ENCODE measurements around the gene SYNGR2. TPM values are rescaled to one million over a fixed set of nuclear protein-coding genes. Genes with fewer than 3 reads are reported as not detected.

SYNGR2 gene
- total RNA-seq, 1 experiment from 2014 or later = 148 TPM

DNA sequence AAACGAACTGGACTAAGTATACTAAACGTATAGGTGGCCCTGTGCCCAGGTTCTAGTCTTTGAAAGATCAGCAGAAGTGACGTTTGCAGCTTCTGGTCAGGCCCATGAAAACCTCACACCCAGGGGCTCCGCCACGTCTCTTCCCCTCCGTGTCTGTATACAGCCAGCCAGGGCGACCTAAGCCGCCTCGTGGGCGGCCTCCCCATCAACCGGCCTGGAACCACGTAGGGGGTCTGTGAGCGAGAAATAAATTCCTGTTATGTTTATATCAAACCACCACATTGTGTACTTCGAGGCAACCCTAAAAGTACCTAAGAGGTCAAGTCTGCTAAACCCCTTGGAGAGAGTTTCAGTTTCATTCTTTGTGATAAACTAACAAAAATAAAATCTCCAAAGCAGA, 11.7 kb downstream of the SYNGR2 start (continued):
- TF ChIP-seq, protein P1, sequence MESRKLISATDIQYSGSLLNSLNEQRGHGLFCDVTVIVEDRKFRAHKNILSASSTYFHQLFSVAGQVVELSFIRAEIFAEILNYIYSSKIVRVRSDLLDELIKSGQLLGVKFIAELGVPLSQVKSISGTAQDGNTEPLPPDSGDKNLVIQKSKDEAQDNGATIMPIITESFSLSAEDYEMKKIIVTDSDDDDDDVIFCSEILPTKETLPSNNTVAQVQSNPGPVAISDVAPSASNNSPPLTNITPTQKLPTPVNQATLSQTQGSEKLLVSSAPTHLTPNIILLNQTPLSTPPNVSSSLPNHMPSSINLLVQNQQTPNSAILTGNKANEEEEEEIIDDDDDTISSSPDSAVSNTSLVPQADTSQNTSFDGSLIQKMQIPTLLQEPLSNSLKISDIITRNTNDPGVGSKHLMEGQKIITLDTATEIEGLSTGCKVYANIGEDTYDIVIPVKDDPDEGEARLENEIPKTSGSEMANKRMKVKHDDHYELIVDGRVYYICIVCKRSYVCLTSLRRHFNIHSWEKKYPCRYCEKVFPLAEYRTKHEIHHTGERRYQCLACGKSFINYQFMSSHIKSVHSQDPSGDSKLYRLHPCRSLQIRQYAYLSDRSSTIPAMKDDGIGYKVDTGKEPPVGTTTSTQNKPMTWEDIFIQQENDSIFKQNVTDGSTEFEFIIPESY (IDR thresholded peaks at IDR 0.05; ENCODE audit: extremely low read depth, insufficient replicate concordance, low read length) = no peak

DNA sequence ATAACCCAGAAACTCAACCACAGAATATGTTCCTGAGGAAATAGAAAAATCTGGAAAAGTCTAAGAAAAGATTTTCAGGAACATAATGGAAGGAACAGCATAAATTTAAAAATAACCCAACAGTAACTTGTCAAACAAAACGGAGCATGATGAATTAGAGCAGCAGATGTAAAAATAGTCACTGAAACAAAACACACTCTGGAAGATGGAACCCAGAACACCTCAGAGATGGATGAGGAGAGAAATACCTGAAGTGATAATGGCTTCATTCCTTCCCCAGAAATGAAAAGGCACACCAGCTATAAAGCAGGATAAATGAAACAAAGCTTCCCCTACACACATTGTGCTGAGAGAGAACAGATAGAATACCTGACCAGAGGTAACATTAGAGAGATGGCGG, 12.1 kb downstream of the SYNGR2 start:
- intact Hi-C loops (cut with micrococcal nuclease) = no loop called here
- no peak overlapping the region for H3K9ac ChIP-seq (ENCODE audit: low read length)
- BruUV-seq (replicated peaks) = no TSS peak
- ChIA-PET POLR2A (no interaction called here), CTCF (no interaction called here), RAD21 (ENCODE audit: low non-redundant PET in 1 of 2, low total read pairs in 2 of 2, uncharacterized antibody in 2 of 2, unreplicated experiment in 2 of 2) (no interaction called here)
- H3K27me3 ChIP-seq (ENCODE audit: insufficient read depth, low read length) = no peaks in the 10 kb centered on the region
- H3K27ac ChIP-seq (ENCODE audit: low read depth, low read length) = no peak overlapping the region; the same call in 1 of the 2 replicates
- H3K9me3 ChIP-seq (ENCODE audit: control insufficient read depth in 1 of 2, insufficient read depth in 1 of 2, low read depth in 1 of 2, low read length in 2 of 2) = no peaks in the 10 kb centered on the region
- peaks cover 49 to 71% of the 10 kb centered on the region in 2 experiments for H3K36me3 ChIP-seq (ENCODE audit: control insufficient read depth in 1 of 2, insufficient read depth in 2 of 2, low read length in 2 of 2)
- H4K20me1 ChIP-seq (ENCODE audit: insufficient read depth) = no peaks in the 10 kb centered on the region
- no peak for DNase-seq (ENCODE audit: low read depth, low spot score)
- H3K4me2 ChIP-seq (ENCODE audit: low read length) = no peak overlapping the region
- ATAC-seq = no peak
- H3K9me2 ChIP-seq (ENCODE audit: insufficient read depth) = no peaks in the 10 kb centered on the region
- H3K4me1 ChIP-seq (ENCODE audit: control insufficient read depth in 1 of 2, insufficient read depth in 2 of 2, low read length in 2 of 2) = peaks cover 11 to 20% of the 10 kb centered on the region in 2 experiments; a peak in 3 of 4 replicates
- no peak for TF ChIP-seq CBX3 (IDR thresholded peaks at IDR 0.05; ENCODE audit: low read depth)
- TF ChIP-seq, protein P1 (IDR thresholded peaks at IDR 0.05; ENCODE audit: extremely low read depth, insufficient replicate concordance, low read length) = no peak
- TF ChIP-seq TCF7L2 (IDR thresholded peaks at IDR 0.05; ENCODE audit: borderline replicate concordance, extremely low read depth, insufficient read depth, insufficient read length) = no peak
- TF ChIP-seq CEBPB (IDR thresholded peaks at IDR 0.05; ENCODE audit: low read depth) = no peak
- TF ChIP-seq, protein P2, sequence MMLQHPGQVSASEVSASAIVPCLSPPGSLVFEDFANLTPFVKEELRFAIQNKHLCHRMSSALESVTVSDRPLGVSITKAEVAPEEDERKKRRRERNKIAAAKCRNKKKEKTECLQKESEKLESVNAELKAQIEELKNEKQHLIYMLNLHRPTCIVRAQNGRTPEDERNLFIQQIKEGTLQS (IDR thresholded peaks at IDR 0.05) = no peak
- TF ChIP-seq FOSL1 (IDR thresholded peaks at IDR 0.05; ENCODE audit: low read depth) = no peak
- no peak for TF ChIP-seq POLR2AphosphoS5 (IDR thresholded peaks at IDR 0.05; ENCODE audit: low read depth, low read length)
- TF ChIP-seq SIN3A (IDR thresholded peaks at IDR 0.05; ENCODE audit: low read depth) = no peak
- no peak for TF ChIP-seq POLR2A (IDR thresholded peaks at IDR 0.05; ENCODE audit: borderline replicate concordance, extremely low read depth, insufficient read depth, insufficient read length)
- TF ChIP-seq, protein P3, sequence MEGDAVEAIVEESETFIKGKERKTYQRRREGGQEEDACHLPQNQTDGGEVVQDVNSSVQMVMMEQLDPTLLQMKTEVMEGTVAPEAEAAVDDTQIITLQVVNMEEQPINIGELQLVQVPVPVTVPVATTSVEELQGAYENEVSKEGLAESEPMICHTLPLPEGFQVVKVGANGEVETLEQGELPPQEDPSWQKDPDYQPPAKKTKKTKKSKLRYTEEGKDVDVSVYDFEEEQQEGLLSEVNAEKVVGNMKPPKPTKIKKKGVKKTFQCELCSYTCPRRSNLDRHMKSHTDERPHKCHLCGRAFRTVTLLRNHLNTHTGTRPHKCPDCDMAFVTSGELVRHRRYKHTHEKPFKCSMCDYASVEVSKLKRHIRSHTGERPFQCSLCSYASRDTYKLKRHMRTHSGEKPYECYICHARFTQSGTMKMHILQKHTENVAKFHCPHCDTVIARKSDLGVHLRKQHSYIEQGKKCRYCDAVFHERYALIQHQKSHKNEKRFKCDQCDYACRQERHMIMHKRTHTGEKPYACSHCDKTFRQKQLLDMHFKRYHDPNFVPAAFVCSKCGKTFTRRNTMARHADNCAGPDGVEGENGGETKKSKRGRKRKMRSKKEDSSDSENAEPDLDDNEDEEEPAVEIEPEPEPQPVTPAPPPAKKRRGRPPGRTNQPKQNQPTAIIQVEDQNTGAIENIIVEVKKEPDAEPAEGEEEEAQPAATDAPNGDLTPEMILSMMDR (IDR thresholded peaks at IDR 0.05 in 2 of 3, conservative IDR thresholded peaks at IDR 0.05 in 1 of 3; ENCODE audit: borderline replicate concordance in 1 of 3, insufficient read depth in 1 of 3, low read depth in 2 of 3, low read length in 2 of 3) = no peak
- H3K79me2 ChIP-seq (ENCODE audit: insufficient read depth, low read length) = peaks cover 48% of the 10 kb centered on the region
- H2AFZ ChIP-seq (ENCODE audit: low read depth, low read length, poor library complexity, severe bottlenecking) = no peak overlapping the region
- no peak overlapping the region for H3K4me3 ChIP-seq (replicated peaks in 1 of 2; ENCODE audit: low read depth in 1 of 2, low read length in 2 of 2)
